SK-N-SH (cell line): Measurements from ENCODE around the gene RNF112. TPM values are rescaled to one million over a fixed set of nuclear protein-coding genes. Genes with fewer than 3 reads are reported as not detected.
"Not testable (repeated sequence)": the region's sequence is repeated elsewhere in the genome, so short reads cannot be mapped to it uniquely, and the experiment has no call there.

Source experiments
- CTCF ChIA-PET: fragments of 300-600, 350-600 bp; formaldehyde crosslinking; extraction: SDS; loops from one replicate; lab custom pipeline; 2021; lab: Yijun Ruan, JAX
- POLR2A ChIA-PET: fragments of 350-600 bp; sonication (Branson Sonifier 250); formaldehyde crosslinking; extraction: SDS; loops from one replicate; lab custom pipeline; 2020; ENCODE audit warnings: antibody characterized with exemption, inconsistent platforms; lab: Yijun Ruan, JAX
- DNase-seq: peaks from one replicate; pipeline ENCODE4 v3.0.0; 2012
- H2AFZ ChIP-seq: fragments of 200-600 bp; sonication (generic); 2 replicates; pipeline ENCODE4 v1.8.1; 2016; ENCODE audit warnings: antibody characterized with exemption, mild to moderate bottlenecking, low read depth
- H3F3A ChIP-seq: fragments of 200-600 bp; sonication (generic); replicated peaks from 2 replicates; pipeline ENCODE3; 2016; ENCODE audit warnings: antibody characterized with exemption, mild to moderate bottlenecking; ENCODE audit not compliant: insufficient read depth
- H3K27ac ChIP-seq, 2 experiments: fragments of 200-500 bp in 1 of 2; fragments of 200-600 bp in 1 of 2; sonication (Bioruptor generic) in 1 of 2; sonication (generic), shearing (Covaris generic) in 1 of 2; 2 replicates each; pipeline versions ENCODE4 v1.5.1 to v1.6.1; 2014 to 2016; ENCODE audit warnings: low read depth in 2 of 2, inconsistent platforms in 1 of 2, low read length in 1 of 2, mild to moderate bottlenecking in 1 of 2, mixed read lengths in 1 of 2
- H3K27me3 ChIP-seq: fragments of 200-600 bp; sonication (generic), shearing (Covaris generic); 2 replicates; pipeline ENCODE4 v1.6.1; 2016; ENCODE audit warnings: mixed run types; ENCODE audit not compliant: insufficient read depth
- H3K36me3 ChIP-seq, 2 experiments: fragments of 200-500 bp in 1 of 2; fragments of 200-600 bp in 1 of 2; sonication (Bioruptor generic) in 1 of 2; sonication (generic) in 1 of 2; replicated peaks in 1 of 2; 2 replicates each; pipeline versions ENCODE3 to v1.5.1; 2014 to 2016; ENCODE audit warnings: low read length in 1 of 2, mild to moderate bottlenecking in 1 of 2; ENCODE audit not compliant: insufficient read depth in 2 of 2, control insufficient read depth in 1 of 2
- H3K4me1 ChIP-seq, 2 experiments: fragments of 200-500 bp in 1 of 2; fragments of 200-600 bp in 1 of 2; sonication (Bioruptor generic) in 1 of 2; sonication (generic), shearing (Covaris generic) in 1 of 2; 2 replicates each; pipeline versions ENCODE4 v1.5.1 to v1.6.1; 2014 to 2016; ENCODE audit warnings: low read depth in 1 of 2, low read length in 1 of 2, mixed run types in 1 of 2; ENCODE audit not compliant: insufficient read depth in 2 of 2, control insufficient read depth in 1 of 2
- H3K4me2 ChIP-seq: fragments of 200-600 bp; sonication (generic), shearing (Covaris generic); 2 replicates; pipeline ENCODE4 v1.6.1; 2017; ENCODE audit warnings: mixed run types
- H3K4me3 ChIP-seq, 2 experiments: fragments of 200-500 bp in 1 of 2; fragments of 200-600 bp in 1 of 2; sonication (Bioruptor generic) in 1 of 2; sonication (generic), shearing (Covaris generic) in 1 of 2; 2 replicates each; pipeline versions ENCODE4 v1.5.1 to v1.8.1; 2014 to 2016; ENCODE audit warnings: low read depth in 2 of 2, inconsistent platforms in 1 of 2, low read length in 1 of 2, mild to moderate bottlenecking in 1 of 2, mixed read lengths in 1 of 2, moderate library complexity in 1 of 2
- H3K79me2 ChIP-seq: fragments of 200-600 bp; sonication (generic); 2 replicates; pipeline ENCODE4 v1.8.1; 2017; ENCODE audit warnings: mild to moderate bottlenecking; ENCODE audit not compliant: insufficient read depth
- H3K9ac ChIP-seq: fragments of 200-600 bp; sonication (generic); 2 replicates; pipeline ENCODE4 v1.6.1; 2017; ENCODE audit warnings: mixed run types
- H3K9me2 ChIP-seq: fragments of 200-600 bp; sonication (generic); 2 replicates; pipeline ENCODE4 v1.6.1; 2017; ENCODE audit warnings: mixed run types
- H3K9me3 ChIP-seq: fragments of 200-600 bp; sonication (generic); 2 replicates; pipeline ENCODE4 v1.6.1; 2017; ENCODE audit warnings: mixed run types, mild to moderate bottlenecking, moderate library complexity
- H4K20me1 ChIP-seq: fragments of 200-600 bp; sonication (generic); 2 replicates; pipeline ENCODE4 v1.6.1; 2017; ENCODE audit warnings: mild to moderate bottlenecking, mixed run types; ENCODE audit not compliant: insufficient read depth
- CHD2 ChIP-seq: fragments of 150-350 bp; IDR thresholded peaks from 2 replicates; pipeline ENCODE4 v1.6.1; 2018; ENCODE audit warnings: low read length; ENCODE audit not compliant: partially characterized antibody
- EP300 ChIP-seq, 2 experiments: IDR thresholded peaks; 2 replicates each; pipeline versions ENCODE4 v1.4.0 to v1.6.1; 2012; ENCODE audit warnings: borderline replicate concordance in 1 of 2, low read depth in 1 of 2, low read length in 1 of 2
- EZH2phosphoT487 ChIP-seq: fragments of 200-600 bp; sonication (generic); IDR thresholded peaks from 2 replicates; pipeline ENCODE4 v1.6.1; 2017; ENCODE audit warnings: low read depth, mixed run types, mild to moderate bottlenecking, antibody characterized with exemption, moderate library complexity, borderline replicate concordance
- FOXM1 ChIP-seq: IDR thresholded peaks from 2 replicates; pipeline ENCODE4 v1.4.0; 2012; ENCODE audit warnings: low read depth, mild to moderate bottlenecking
- GABPA ChIP-seq: IDR thresholded peaks from 2 replicates; pipeline ENCODE4 v1.4.0; 2012; ENCODE audit warnings: low read depth, mild to moderate bottlenecking
- GATA2 ChIP-seq: sonication (generic); formaldehyde crosslinking; IDR thresholded peaks from 2 replicates; pipeline ENCODE4 v1.5.0; 2020; ENCODE audit warnings: mild to moderate bottlenecking, missing genetic modification reagents
- MEF2A ChIP-seq: IDR thresholded peaks from 2 replicates; pipeline ENCODE4 v1.4.0; 2012; ENCODE audit warnings: low read depth, borderline replicate concordance
- MXI1 ChIP-seq: IDR thresholded peaks from 2 replicates; pipeline ENCODE4 v1.6.1; 2012; ENCODE audit warnings: mild to moderate bottlenecking, low read depth, low read length, improper control_type of control experiment
- NRF1 ChIP-seq: IDR thresholded peaks from 2 replicates; pipeline ENCODE4 v1.6.1; 2012; ENCODE audit warnings: low read depth, mild to moderate bottlenecking, low read length
- RAD21 ChIP-seq: IDR thresholded peaks from 2 replicates; pipeline ENCODE4 v1.6.1; 2012; ENCODE audit warnings: mild to moderate bottlenecking, low read length
- RCOR1 ChIP-seq: fragments of 150-350 bp; IDR thresholded peaks from 2 replicates; pipeline ENCODE4 v1.6.1; 2017; ENCODE audit warnings: antibody characterized with exemption, low read length
- RXRA ChIP-seq: IDR thresholded peaks from 2 replicates; pipeline ENCODE4 v1.4.0; 2012; ENCODE audit warnings: low read depth, mild to moderate bottlenecking, borderline replicate concordance
- SMC3 ChIP-seq: IDR thresholded peaks from 2 replicates; pipeline ENCODE4 v1.6.1; 2012; ENCODE audit warnings: low read depth, low read length, improper control_type of control experiment
- USF2 ChIP-seq: fragments of 150-350 bp; IDR thresholded peaks from 2 replicates; pipeline ENCODE4 v1.6.1; 2017; ENCODE audit warnings: antibody characterized with exemption, low read length, low read depth, borderline replicate concordance
- YY1 ChIP-seq: IDR thresholded peaks from 2 replicates; pipeline ENCODE4 v1.4.0; 2012; ENCODE audit warnings: low read depth, mild to moderate bottlenecking
- WGBS: methylation state at CpG from one replicate; pipeline ENCODE4 v1.1.6; 2017; ENCODE audit warnings: low lambda C conversion rate; 5-methylcytosine and 5-hydroxymethylcytosine counted together
- polyA plus RNA-seq, 3 experiments: library from polyadenylated mRNA; depleted of rRNA; stranded (reverse); fragments of >200 nt; gene quantifications; 2 replicates each; pipeline ENCODE4 v1.2.3, GENCODE V29; 2012
- TF ChIP-seq, protein P1 (sequence below): IDR thresholded peaks from 2 replicates; pipeline ENCODE4 v1.4.0; 2012; ENCODE audit warnings: low read depth, borderline replicate concordance
- TF ChIP-seq, protein P2 (sequence below): fragments of 200-600 bp; sonication (generic); IDR thresholded peaks from 2 replicates; pipeline ENCODE4 v1.6.1; 2017; ENCODE audit warnings: antibody characterized with exemption, mild to moderate bottlenecking, moderate library complexity

The RNF112 gene
- polyA plus RNA-seq, 1 of the 3 experiments (the other 2 are of a cell fraction) = 22.6 TPM

DNA sequence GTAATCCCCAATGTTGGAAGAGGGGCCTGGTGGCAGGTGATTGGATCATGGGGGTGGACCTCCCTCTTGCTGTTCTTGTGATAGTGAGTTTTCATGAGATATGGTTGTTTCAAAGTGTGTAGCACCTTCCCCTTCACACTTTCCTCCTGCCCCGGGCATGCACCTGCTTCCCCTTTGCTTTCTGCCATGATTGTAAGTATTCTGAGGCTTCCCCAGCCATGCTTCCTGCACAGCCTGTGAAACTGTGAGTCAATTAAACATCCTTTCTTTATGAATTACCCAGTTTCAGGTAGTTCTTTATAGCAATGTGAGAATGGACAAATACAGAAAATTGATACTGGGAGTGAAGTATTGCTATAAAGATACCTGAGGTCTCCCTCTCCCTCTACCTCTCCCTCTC lies 29.4 kb downstream of the RNF112 start (continued):
- TF ChIP-seq USF2 = no peak
- TF ChIP-seq EP300 (IDR thresholded peaks at IDR 0.05; ENCODE audit: borderline replicate concordance in 1 of 2, low read depth in 1 of 2, low read length in 1 of 2) = no peak
- no peak for TF ChIP-seq GATA2 (CRISPR knock-in tag)
- TF ChIP-seq, protein P1, sequence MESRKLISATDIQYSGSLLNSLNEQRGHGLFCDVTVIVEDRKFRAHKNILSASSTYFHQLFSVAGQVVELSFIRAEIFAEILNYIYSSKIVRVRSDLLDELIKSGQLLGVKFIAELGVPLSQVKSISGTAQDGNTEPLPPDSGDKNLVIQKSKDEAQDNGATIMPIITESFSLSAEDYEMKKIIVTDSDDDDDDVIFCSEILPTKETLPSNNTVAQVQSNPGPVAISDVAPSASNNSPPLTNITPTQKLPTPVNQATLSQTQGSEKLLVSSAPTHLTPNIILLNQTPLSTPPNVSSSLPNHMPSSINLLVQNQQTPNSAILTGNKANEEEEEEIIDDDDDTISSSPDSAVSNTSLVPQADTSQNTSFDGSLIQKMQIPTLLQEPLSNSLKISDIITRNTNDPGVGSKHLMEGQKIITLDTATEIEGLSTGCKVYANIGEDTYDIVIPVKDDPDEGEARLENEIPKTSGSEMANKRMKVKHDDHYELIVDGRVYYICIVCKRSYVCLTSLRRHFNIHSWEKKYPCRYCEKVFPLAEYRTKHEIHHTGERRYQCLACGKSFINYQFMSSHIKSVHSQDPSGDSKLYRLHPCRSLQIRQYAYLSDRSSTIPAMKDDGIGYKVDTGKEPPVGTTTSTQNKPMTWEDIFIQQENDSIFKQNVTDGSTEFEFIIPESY = no peak

DNA sequence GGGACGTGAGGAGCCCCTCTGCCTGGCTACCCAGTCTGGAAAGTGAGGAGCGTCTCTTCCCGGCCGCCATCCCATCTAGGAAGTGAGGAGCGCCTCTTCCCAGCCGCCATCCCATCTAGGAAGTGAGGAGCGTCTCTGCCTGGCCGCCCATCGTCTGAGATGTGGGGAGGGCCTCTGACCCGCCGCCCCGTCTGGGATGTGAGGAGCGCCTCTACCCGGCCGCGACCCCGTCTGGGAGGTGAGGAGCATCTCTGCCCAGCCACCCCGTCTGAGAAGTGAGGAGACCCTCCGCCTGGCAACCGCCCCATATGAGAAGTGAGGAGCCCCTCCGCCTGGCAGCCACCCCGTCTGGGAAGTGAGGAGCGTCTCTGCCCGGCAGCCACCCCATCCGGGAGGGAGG lies 30.3 kb downstream of the RNF112 start:
- H3K4me3 ChIP-seq, H4K20me1 ChIP-seq, H3K4me2 ChIP-seq, H3K9ac ChIP-seq, H3K36me3 ChIP-seq, H3K4me1 ChIP-seq, CTCF ChIA-PET, H3K79me2 ChIP-seq, DNase-seq, POLR2A ChIA-PET, H3K9me3 ChIP-seq, H2AFZ ChIP-seq, H3K27me3 ChIP-seq, H3F3A ChIP-seq, H3K9me2 ChIP-seq, H3K27ac ChIP-seq: not testable (repeated sequence)
- WGBS = 96% methylated on average over 5 of the region's 25 CpGs

DNA sequence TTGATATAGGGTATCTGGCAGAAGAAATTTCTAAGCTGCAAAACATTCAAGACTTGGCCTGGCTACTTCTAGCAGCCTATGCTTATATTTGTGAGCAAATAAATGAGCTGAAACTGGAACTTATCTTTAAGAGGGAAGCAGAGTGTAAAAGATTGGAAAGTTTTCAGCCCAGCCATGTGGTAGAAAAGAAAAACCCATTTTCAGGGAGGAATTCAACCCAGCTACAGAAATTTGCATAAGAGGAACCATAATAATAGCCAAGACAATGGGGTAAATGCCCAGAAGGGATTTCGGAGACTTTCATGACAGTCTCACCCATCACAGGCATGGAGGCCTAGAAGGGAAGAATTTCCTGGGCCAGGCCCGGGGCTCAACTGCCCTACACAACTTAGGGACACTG lies 31.7 kb downstream of the RNF112 start:
- Histone ChIP-seq H3K4me3 (no peak overlapping the region; a peak in 1 of 4 replicates), H3F3A (peaks cover 4% of the 10 kb centered on the region), H3K9me2 (no peaks in the 10 kb centered on the region), H3K4me1 (peaks cover 5 to 12% of the 10 kb centered on the region in 2 experiments; a peak in 3 of 4 replicates), H3K79me2 (no peaks in the 10 kb centered on the region), H4K20me1 (no peaks in the 10 kb centered on the region), H3K4me2 (no peak overlapping the region), H3K9me3 (0 out of 2 replicates have a peak, but pooled peaks cover 5% of the 10 kb centered on the region), H3K36me3 (peaks cover 0 to 4% of the 10 kb centered on the region in 2 experiments), H3K9ac (no peak overlapping the region), H3K27ac (no peak overlapping the region), H3K27me3 (no peaks in the 10 kb centered on the region), H2AFZ (no peak overlapping the region)
- 58% methylated on average over 2 of the region's 2 CpGs for WGBS
- no peak for DNase-seq
- ChIA-PET CTCF (interaction anchor here (1.1 to 8.0 kb wide), 3 partner anchors 25 to 81 kb away, joined by 3 to 305 read pairs (median 4); partner anchors contain the start of gene B9D1), POLR2A (no interaction called here)
- TF ChIP-seq RAD21 (no peak), RCOR1 (no peak), FOXM1 (no peak), MXI1 (no peak), SMC3 (no peak), CHD2 (no peak), EP300 (IDR thresholded peaks at IDR 0.05; ENCODE audit: borderline replicate concordance in 1 of 2, low read depth in 1 of 2, low read length in 1 of 2) (no peak), YY1 (no peak), RXRA (no peak), NRF1 (no peak), GABPA (no peak), EZH2phosphoT487 (no peak), MEF2A (no peak)
- TF ChIP-seq, protein P2, sequence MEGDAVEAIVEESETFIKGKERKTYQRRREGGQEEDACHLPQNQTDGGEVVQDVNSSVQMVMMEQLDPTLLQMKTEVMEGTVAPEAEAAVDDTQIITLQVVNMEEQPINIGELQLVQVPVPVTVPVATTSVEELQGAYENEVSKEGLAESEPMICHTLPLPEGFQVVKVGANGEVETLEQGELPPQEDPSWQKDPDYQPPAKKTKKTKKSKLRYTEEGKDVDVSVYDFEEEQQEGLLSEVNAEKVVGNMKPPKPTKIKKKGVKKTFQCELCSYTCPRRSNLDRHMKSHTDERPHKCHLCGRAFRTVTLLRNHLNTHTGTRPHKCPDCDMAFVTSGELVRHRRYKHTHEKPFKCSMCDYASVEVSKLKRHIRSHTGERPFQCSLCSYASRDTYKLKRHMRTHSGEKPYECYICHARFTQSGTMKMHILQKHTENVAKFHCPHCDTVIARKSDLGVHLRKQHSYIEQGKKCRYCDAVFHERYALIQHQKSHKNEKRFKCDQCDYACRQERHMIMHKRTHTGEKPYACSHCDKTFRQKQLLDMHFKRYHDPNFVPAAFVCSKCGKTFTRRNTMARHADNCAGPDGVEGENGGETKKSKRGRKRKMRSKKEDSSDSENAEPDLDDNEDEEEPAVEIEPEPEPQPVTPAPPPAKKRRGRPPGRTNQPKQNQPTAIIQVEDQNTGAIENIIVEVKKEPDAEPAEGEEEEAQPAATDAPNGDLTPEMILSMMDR = no peak
